CD4-positive, alpha-beta T cell treated with Interleukin-6 for 4 hours (primary cell): ENCODE results near the gene LMF1.
"Not testable (repeated sequence)": the region's sequence is repeated elsewhere in the genome, so short reads cannot be mapped to it uniquely, and the experiment has no call there.

Source experiments
- DNase-seq: peaks from one replicate; pipeline ENCODE4 v3.0.0-alpha.2; 2020; ENCODE audit warnings: mixed read lengths

LMF1 gene

GRCh38 chr16:947922-948303 lies 22.9 kb downstream of the LMF1 start:
- DNase-seq: not testable (repeated sequence)

GRCh38 chr16:947255-947921 lies 23.4 kb downstream of the LMF1 start:
- DNase-seq: no peak

GRCh38 chr16:946048-946395 lies 24.8 kb downstream of the LMF1 start:
- no peak for DNase-seq

- no peak for DNase-seq
Observed at GRCh38 chr16:945271-946047, 25.3 kb downstream of the LMF1 start.

GRCh38 chr16:943971-944370 lies 26.8 kb downstream of the LMF1 start:
- no peak for DNase-seq

GRCh38 chr16:942436-943060 lies 28.2 kb downstream of the LMF1 start:
- DNase-seq: no peak

- no peak for DNase-seq
Observed at GRCh38 chr16:939941-940340, 30.8 kb downstream of the LMF1 start.

- no peak for DNase-seq
Observed at GRCh38 chr16:939311-939710, 31.5 kb downstream of the LMF1 start.

GRCh38 chr16:938752-939151 lies 32.0 kb downstream of the LMF1 start:
- DNase-seq: no peak

GRCh38 chr16:938136-938535 lies 32.6 kb downstream of the LMF1 start:
- no peak for DNase-seq

- no peak for DNase-seq
Observed at GRCh38 chr16:937723-938122, 33.1 kb downstream of the LMF1 start.

- DNase-seq: no peak
Observed at GRCh38 chr16:937311-937710, 33.5 kb downstream of the LMF1 start.

GRCh38 chr16:935684-936083 lies 35.1 kb downstream of the LMF1 start:
- DNase-seq: no peak

GRCh38 chr16:934178-934577 lies 36.6 kb downstream of the LMF1 start:
- DNase-seq: no peak

GRCh38 chr16:933581-933980 lies 37.2 kb downstream of the LMF1 start:
- DNase-seq: no peak

- no peak for DNase-seq
Observed at GRCh38 chr16:932831-933330, 37.9 kb downstream of the LMF1 start.

GRCh38 chr16:931626-932500 lies 38.9 kb downstream of the LMF1 start:
- DNase-seq: no peak

- no peak for DNase-seq
Observed at GRCh38 chr16:931171-931570, 39.6 kb downstream of the LMF1 start.

GRCh38 chr16:930511-930910 lies 40.3 kb downstream of the LMF1 start:
- DNase-seq: no peak

- no peak for DNase-seq
Observed at GRCh38 chr16:930076-930475, 40.7 kb downstream of the LMF1 start.

GRCh38 chr16:929227-930073 lies 41.3 kb downstream of the LMF1 start:
- no peak for DNase-seq

- no peak for DNase-seq
Observed at GRCh38 chr16:928526-928925, 42.3 kb downstream of the LMF1 start.
